ENCODE data around the gene SIGLEC9.

Gene SIGLEC9

DNA sequence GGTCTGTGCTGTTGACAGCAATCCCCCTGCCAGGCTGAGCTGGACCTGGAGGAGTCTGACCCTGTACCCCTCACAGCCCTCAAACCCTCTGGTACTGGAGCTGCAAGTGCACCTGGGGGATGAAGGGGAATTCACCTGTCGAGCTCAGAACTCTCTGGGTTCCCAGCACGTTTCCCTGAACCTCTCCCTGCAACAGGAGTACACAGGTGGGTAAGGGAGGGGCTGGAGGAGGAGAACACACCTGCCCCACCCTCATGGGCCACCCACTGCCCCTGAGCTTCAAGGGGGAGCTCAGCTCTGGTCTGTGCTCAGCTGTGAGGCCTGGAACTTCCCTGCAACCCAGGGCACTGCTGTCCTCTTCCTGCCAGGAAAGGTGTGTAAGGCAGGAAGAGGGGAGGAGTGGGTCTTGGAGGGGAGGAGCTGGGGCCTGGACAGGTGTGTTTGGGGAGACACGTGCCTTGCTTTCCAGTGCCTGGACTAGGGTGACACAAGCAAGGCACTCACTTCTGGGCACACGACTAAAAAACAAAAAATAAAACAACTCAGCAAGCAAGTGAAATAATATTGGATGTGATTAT is 21.3 kb downstream of the SIGLEC9 start:
- Histone ChIP-seq H3K9ac (peak overlapping the region in 1 of 11 experiments; percentile 81; a peak in 3 of 22 replicates), H3K4me2 (peak overlapping the region in 3 of 11 experiments; percentile 60 to 99 (median 98); a peak in 5 of 22 replicates), H3K9me3 (replicated peaks in 1 of 11) (peaks cover 1 to 11% (median 5%) of the 10 kb centered on the region in 11 experiments; a peak in 9 of 22 replicates), H4K20me1 (no peaks in the 10 kb centered on the region), H3K27ac (no peak overlapping the region), H3K4me1 (peaks cover 36 to 100% (median 59%) of the 10 kb centered on the region in 10 experiments), H3K36me3 (peaks cover 0 to 22% (median 0%) of the 10 kb centered on the region in 11 experiments; a peak in 4 of 22 replicates), H3K27me3 (no peaks in the 10 kb centered on the region), H3K4me3 (no peak overlapping the region)
- no peak for TF ChIP-seq Cebpa-rat (IDR thresholded peaks at IDR 0.05)

DNA sequence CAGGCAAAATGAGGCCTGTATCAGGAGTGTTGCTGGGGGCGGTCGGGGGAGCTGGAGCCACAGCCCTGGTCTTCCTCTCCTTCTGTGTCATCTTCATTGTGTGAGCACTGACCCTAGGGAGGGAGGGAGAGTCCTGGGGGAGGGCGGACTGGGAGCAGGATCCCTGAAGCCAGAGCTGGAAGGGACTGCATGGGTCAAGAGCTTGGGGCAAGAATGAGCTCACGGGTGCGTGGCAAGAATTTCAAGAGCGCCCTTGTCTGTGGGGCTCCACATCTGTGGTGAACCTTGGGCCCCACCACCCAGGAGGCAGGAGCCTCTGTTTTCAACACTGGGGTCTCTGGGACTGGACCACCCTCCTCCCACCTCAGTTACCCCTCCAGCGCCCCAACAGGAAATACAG is 22.0 kb downstream of the SIGLEC9 start:
- peaks cover 0 to 30% (median 0%) of the 10 kb centered on the region in 11 experiments; a peak in 4 of 22 replicates for H3K36me3 ChIP-seq
- no peak overlapping the region for H3K4me3 ChIP-seq
- H4K20me1 ChIP-seq, result no peaks in the 10 kb centered on the region
- H3K9ac ChIP-seq, result peak overlapping the region in 1 of 11 experiments; percentile 81; a peak in 1 of 22 replicates
- H3K4me2 ChIP-seq, result peak overlapping the region in 10 of 11 experiments; percentile 41 to 99 (median 59); a peak in 14 of 22 replicates
- no peak for TF ChIP-seq Cebpa-rat (IDR thresholded peaks at IDR 0.05)
- H3K27me3 ChIP-seq, result no peaks in the 10 kb centered on the region
- H3K4me1 ChIP-seq, result peaks cover 29 to 99% (median 52%) of the 10 kb centered on the region in 10 experiments
- H3K27ac ChIP-seq, result no peak overlapping the region
- peaks cover 4 to 13% (median 6%) of the 10 kb centered on the region in 11 experiments; a peak in 11 of 22 replicates for H3K9me3 ChIP-seq (replicated peaks in 1 of 11)

DNA sequence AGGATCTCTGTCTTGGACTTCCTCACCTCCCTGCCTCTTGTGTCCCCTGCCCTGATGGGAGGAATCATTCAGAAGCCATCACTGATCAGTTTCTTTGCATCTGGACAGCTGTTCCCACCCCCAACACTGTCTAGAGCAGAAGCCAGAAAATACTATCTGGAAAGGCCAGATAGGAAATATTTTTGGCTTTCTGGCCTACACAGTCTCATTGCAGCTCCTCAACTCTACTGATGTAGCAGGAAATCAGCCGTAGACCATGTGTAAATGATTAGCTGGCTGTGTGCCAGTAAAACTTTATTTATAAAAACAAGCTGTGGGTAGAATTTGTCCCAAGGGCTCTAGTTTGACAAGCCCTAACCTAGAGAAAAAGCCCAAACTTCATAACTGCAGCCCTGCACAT is 23.0 kb downstream of the SIGLEC9 start:
- no peak overlapping the region for H3K4me3 ChIP-seq
- H3K9ac ChIP-seq, result peak overlapping the region in 1 of 11 experiments; percentile 34; a peak in 1 of 22 replicates
- no peaks in the 10 kb centered on the region for H4K20me1 ChIP-seq
- H3K36me3 ChIP-seq, result peaks cover 0 to 39% (median 0%) of the 10 kb centered on the region in 11 experiments; a peak in 5 of 22 replicates
- H3K27ac ChIP-seq, result peak overlapping the region in 6 of 11 experiments; percentile 1 to 47 (median 14); a peak in 5 of 22 replicates
- no peak for TF ChIP-seq Cebpa-rat (IDR thresholded peaks at IDR 0.05)
- peak overlapping the region; percentile 41 to 99 (median 60) for H3K4me2 ChIP-seq
- H3K27me3 ChIP-seq, result no peaks in the 10 kb centered on the region
- H3K9me3 ChIP-seq (replicated peaks in 1 of 11), result peaks cover 5 to 18% (median 10%) of the 10 kb centered on the region in 11 experiments; a peak in 11 of 22 replicates
- H3K4me1 ChIP-seq, result peaks cover 23 to 91% (median 43%) of the 10 kb centered on the region in 10 experiments

DNA sequence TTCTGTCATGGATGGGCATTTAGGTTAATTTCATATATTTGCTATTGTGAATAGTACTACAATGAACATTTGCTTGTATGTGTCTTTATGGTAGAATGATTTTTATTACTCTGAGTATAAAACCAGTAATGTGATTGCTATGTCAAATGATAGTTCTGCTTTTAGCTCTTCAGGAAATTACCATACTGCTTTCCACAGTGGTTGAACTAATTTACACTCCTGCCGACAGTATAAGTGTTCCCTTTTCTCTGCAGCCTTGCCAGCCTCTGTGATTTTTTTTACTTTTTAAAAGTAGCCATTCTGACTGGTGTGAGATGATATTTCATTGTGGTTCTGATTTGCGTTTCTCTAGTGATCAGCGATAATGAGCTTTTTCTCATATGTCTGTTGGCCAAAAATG is 23.9 kb downstream of the SIGLEC9 start:
- Histone ChIP-seq H3K27ac (peak overlapping the region in 2 of 11 experiments; percentile 24 to 35; a peak in 4 of 22 replicates), H3K36me3 (peaks cover 0 to 48% (median 0%) of the 10 kb centered on the region in 11 experiments; a peak in 5 of 22 replicates), H3K27me3 (no peaks in the 10 kb centered on the region), H3K9me3 (replicated peaks in 1 of 11) (peaks cover 5 to 18% (median 10%) of the 10 kb centered on the region in 11 experiments; a peak in 11 of 22 replicates), H3K4me3 (peak overlapping the region in 2 of 10 experiments; percentile 3 to 31; a peak in 3 of 20 replicates), H4K20me1 (no peaks in the 10 kb centered on the region), H3K9ac (0 out of 22 replicates have a peak overlapping the region, but pooled peaks of 2 of the 11 experiments have one; percentile 19 to 20), H3K4me1 (peaks cover 23 to 81% (median 37%) of the 10 kb centered on the region in 10 experiments), H3K4me2 (peak overlapping the region; percentile 18 to 99 (median 58); a peak in 19 of 22 replicates)
- TF ChIP-seq Cebpa-rat (IDR thresholded peaks at IDR 0.05), result no peak

DNA sequence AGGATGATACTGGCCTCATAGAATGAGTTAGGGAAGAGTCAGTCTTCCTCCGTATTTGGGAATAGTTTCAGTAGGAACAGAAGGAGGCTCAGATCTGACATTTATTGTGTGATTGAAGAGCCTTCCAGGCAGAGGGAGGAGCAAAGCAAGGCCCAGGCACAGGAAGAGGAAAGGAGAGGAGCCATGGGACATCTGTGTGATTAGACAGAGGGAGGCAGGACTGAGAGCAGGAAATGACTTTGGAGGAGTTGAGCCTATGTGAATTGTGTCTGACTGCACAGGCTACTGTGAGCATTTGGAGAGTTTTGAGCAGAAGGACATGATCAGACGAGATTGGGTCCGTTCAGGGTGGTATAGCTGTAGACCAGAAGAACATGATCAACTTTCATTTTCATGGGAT is 25.9 kb downstream of the SIGLEC9 start:
- Histone ChIP-seq H3K4me1 (peaks cover 23 to 61% (median 31%) of the 10 kb centered on the region in 10 experiments), H4K20me1 (no peaks in the 10 kb centered on the region), H3K9ac (no peak overlapping the region), H3K4me3 (no peak overlapping the region), H3K27ac (no peak overlapping the region), H3K36me3 (peaks cover 0 to 68% (median 0%) of the 10 kb centered on the region in 11 experiments; a peak in 6 of 22 replicates), H3K4me2 (peak overlapping the region in 7 of 11 experiments; percentile 15 to 80 (median 37); a peak in 13 of 22 replicates), H3K9me3 (replicated peaks in 1 of 11) (peaks cover 5 to 18% (median 10%) of the 10 kb centered on the region in 11 experiments; a peak in 11 of 22 replicates), H3K27me3 (no peaks in the 10 kb centered on the region)
- TF ChIP-seq Cebpa-rat (IDR thresholded peaks at IDR 0.05), result no peak

DNA sequence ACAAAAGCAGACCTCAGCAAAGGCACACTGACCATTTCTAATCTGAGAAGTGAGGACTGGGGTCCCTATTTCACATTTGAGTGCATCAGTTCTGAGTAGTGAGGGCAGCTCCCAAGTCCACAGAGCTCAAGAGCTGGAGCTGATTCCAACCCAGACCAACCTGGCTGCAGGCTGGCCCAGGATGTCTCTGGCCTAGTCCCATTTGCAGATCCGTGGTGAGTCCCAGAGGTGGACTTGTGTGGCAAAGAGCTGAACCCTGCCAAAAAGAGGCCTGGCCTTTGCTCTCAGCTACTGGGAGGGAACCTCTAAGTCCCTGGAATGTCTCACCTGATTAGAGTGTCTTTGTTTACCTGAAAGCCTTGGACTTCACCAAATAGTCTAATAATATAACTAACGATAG is 32.0 kb downstream of the SIGLEC9 start:
- no peak for TF ChIP-seq Cebpa-rat (IDR thresholded peaks at IDR 0.05)
- Histone ChIP-seq H3K9me3 (replicated peaks in 1 of 11) (peaks cover 0 to 5% (median 0%) of the 10 kb centered on the region in 11 experiments; a peak in 3 of 22 replicates), H3K27me3 (no peaks in the 10 kb centered on the region), H3K9ac (no peak overlapping the region; a peak in 1 of 22 replicates), H3K4me2 (no peak overlapping the region), H4K20me1 (no peaks in the 10 kb centered on the region), H3K36me3 (peaks cover 0 to 41% (median 0%) of the 10 kb centered on the region in 11 experiments; a peak in 6 of 22 replicates), H3K4me3 (no peak overlapping the region), H3K27ac (no peak overlapping the region), H3K4me1 (peaks cover 0 to 22% (median 0%) of the 10 kb centered on the region in 10 experiments; a peak in 3 of 20 replicates)

DNA sequence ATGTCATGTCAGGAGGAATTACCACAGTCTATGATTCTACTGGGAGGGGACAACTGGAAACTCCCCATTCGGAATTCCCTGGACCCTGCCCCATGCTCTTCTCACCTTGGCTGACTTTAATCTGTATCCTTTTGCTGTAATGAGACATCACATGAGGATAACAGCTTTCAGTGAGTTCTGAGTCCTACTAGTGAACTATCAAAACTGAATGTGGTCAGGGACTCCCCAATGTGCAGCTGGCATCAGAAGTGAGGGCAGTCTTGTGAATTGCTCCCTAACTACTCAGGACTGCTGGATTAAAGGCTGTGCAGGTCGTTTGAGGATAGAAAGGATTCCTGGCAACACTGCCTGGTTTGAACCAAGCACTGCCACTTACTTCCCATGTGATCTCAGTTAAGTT is 32.6 kb downstream of the SIGLEC9 start:
- H3K27me3 ChIP-seq, result no peaks in the 10 kb centered on the region
- no peak overlapping the region for H3K27ac ChIP-seq

DNA sequence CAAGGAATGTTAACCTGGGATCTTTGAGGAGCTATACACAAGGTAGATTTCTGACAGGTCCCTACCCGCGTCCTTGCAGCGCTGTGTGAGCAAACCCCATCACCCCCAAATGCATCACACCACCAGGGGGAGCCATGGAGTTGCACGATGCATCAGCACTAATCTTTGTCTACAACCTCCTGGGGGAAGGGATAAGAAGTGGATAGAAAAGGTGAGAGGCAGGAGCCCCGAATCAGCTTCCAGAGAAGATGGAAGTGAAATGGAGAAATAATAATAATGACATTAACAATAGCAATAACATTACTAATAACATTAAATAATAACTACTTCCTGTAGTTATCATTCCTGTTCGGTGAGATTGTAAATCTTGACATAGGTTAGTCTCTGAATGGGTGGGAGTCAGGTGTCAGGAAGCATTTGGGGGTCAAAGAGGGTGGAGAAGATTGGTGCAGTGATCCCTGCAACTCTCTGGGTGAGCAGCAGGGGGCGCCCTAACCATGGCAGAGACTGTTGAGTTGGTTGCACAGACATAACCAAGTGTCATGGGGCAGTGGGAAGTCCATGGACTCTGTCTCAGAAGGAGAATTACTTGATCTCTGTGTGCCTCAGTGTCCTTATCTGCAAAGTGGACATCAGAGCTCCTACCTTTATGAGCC is 33.9 kb downstream of the SIGLEC9 start:
- H3K9me3 ChIP-seq (replicated peaks in 1 of 11), result no peaks in the 10 kb centered on the region
- peak overlapping the region in 1 of 11 experiments; percentile 4; a peak in 1 of 22 replicates for H3K4me2 ChIP-seq
- H4K20me1 ChIP-seq, result no peaks in the 10 kb centered on the region
- TF ChIP-seq Cebpa-rat (IDR thresholded peaks at IDR 0.05), result no peak
- H3K27ac ChIP-seq, result peak overlapping the region in 2 of 11 experiments; percentile 9 to 15; a peak in 1 of 22 replicates
- peaks cover 0 to 22% (median 0%) of the 10 kb centered on the region in 11 experiments; a peak in 5 of 22 replicates for H3K36me3 ChIP-seq
- no peak overlapping the region for H3K9ac ChIP-seq
- no peak overlapping the region for H3K4me3 ChIP-seq
- no peaks in the 10 kb centered on the region for H3K27me3 ChIP-seq
- H3K4me1 ChIP-seq, result peaks cover 0 to 18% (median 0%) of the 10 kb centered on the region in 10 experiments; a peak in 3 of 20 replicates

More for the DNA sequence above, 32.6 kb downstream of the SIGLEC9 start:
- H3K9ac ChIP-seq, result no peak overlapping the region
- TF ChIP-seq Cebpa-rat (IDR thresholded peaks at IDR 0.05), result no peak
- peaks cover 0 to 35% (median 0%) of the 10 kb centered on the region in 11 experiments; a peak in 5 of 22 replicates for H3K36me3 ChIP-seq
- 0 out of 22 replicates have a peak overlapping the region, but pooled peaks of 1 of the 11 experiments have one; percentile 0 for H3K4me2 ChIP-seq
- H3K9me3 ChIP-seq (replicated peaks in 1 of 11), result no peaks in the 10 kb centered on the region
- peaks cover 0 to 18% (median 0%) of the 10 kb centered on the region in 10 experiments; a peak in 3 of 20 replicates for H3K4me1 ChIP-seq
- no peak overlapping the region for H3K4me3 ChIP-seq
- H4K20me1 ChIP-seq, result no peaks in the 10 kb centered on the region
